Measurements from ENCODE around the gene TSHR. TPM values are rescaled to one million over a fixed set of nuclear protein-coding genes. Genes with fewer than 3 reads are reported as not detected.

TSHR gene
- total RNA-seq, 6 donors from 2014 or later, result 1.4 TPM; not detected in 5

DNA sequence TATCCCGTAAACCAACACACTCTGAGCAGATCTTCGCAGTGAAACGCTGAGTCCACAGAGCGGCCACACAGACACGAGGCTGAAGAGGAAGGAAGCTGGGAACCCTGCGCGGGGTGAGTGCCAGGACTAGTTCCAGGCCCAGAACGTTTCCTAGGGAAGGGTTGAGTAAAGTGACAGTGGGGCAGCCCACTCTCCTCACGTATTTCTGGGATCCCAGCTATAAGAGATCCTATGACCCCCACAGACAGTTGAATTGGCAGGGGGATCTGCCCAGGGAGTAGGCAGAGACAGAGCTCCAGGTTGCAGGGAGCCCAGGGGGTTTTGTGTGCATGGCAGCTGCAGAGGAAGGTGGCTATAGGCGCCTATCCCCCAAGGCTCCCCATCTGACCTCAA is 214.3 kb downstream of the TSHR start:
- ATAC-seq (ENCODE audit: low FRiP score in 2 of 2) (peak; percentile 80 to 81), DNase-seq (peak in 1 of 2 donors; percentile 80)
- WGBS, 2 donors, result 0% methylated on average over 7 to 10 of the region's 10 CpGs
- H3K9me3 ChIP-seq, result no peaks in the 10 kb centered on the region
- no peaks in the 10 kb centered on the region for H3K27me3 ChIP-seq
- TF ChIP-seq, protein P1, sequence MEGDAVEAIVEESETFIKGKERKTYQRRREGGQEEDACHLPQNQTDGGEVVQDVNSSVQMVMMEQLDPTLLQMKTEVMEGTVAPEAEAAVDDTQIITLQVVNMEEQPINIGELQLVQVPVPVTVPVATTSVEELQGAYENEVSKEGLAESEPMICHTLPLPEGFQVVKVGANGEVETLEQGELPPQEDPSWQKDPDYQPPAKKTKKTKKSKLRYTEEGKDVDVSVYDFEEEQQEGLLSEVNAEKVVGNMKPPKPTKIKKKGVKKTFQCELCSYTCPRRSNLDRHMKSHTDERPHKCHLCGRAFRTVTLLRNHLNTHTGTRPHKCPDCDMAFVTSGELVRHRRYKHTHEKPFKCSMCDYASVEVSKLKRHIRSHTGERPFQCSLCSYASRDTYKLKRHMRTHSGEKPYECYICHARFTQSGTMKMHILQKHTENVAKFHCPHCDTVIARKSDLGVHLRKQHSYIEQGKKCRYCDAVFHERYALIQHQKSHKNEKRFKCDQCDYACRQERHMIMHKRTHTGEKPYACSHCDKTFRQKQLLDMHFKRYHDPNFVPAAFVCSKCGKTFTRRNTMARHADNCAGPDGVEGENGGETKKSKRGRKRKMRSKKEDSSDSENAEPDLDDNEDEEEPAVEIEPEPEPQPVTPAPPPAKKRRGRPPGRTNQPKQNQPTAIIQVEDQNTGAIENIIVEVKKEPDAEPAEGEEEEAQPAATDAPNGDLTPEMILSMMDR (IDR thresholded peaks at IDR 0.05), result no peak
- TF ChIP-seq EP300 (IDR thresholded peaks at IDR 0.05) (no peak), POLR2AphosphoS5 (IDR thresholded peaks at IDR 0.05) (no peak), POLR2A (IDR thresholded peaks at IDR 0.05) (no peak)
- H3K27ac ChIP-seq, result peak overlapping the region; percentile 89 to 94 (median 90)
- H3K4me3 ChIP-seq, result peak overlapping the region; percentile 61 to 80 (median 72)
- peaks cover 10 to 24% (median 16%) of the 10 kb centered on the region in 4 donors for H3K4me1 ChIP-seq
- no peaks in the 10 kb centered on the region for H3K36me3 ChIP-seq

DNA sequence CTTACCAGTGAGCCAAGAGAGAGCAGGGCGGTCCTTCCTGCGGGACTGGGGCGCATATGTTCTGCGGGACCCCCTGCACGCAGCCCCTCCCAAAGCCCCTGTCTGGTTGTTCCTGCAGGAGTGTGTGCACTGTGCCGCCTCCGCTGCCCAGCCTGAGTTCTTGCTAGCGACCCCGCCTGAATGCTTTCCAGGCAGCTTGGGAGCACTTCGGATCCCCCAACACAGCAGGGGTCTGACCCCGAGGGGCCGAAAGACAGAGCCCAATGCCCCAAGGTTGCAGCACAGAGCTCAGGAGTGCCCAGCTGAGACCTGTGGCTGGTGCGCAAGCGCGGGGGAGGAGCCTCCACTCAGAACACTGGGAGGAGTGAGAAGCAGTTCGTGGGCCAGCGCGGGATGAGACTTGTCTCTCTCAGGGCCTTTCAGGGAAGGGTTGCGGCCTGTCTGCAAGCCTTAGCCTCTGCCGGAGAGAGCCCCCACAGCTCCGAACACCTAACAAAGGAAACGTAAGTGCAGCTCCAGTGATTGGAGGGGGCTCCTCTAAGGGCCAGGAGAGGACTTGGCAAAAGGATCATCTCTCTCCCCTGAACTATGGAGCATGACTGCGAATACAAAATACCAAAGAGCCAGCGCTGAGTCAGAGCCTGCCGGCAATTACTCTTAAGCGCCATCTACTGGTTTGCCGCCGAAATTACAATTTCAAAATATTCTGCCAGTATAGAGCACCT is 214.8 kb downstream of the TSHR start:
- peak; percentile 99 for ATAC-seq (ENCODE audit: low FRiP score in 2 of 2)
- no peaks in the 10 kb centered on the region for H3K9me3 ChIP-seq
- WGBS, 2 donors, result 0% methylated on average over 6 to 28 of the region's 28 CpGs
- TF ChIP-seq EP300 (IDR thresholded peaks at IDR 0.05) (no peak), POLR2AphosphoS5 (IDR thresholded peaks at IDR 0.05) (peak; percentile 60 to 83), POLR2A (IDR thresholded peaks at IDR 0.05) (peak in 3 of 4 donors; percentile 71 to 93 (median 81))
- TF ChIP-seq, protein P1 (IDR thresholded peaks at IDR 0.05), result peak; percentile 65 to 82 (median 80)
- no peaks in the 10 kb centered on the region for H3K36me3 ChIP-seq
- peak overlapping the region; percentile 89 to 94 (median 90) for H3K27ac ChIP-seq
- peak; percentile 92 to 96 for DNase-seq
- peaks cover 10 to 24% (median 16%) of the 10 kb centered on the region in 4 donors for H3K4me1 ChIP-seq
- no peaks in the 10 kb centered on the region for H3K27me3 ChIP-seq
- peak overlapping the region; percentile 61 to 80 (median 72) for H3K4me3 ChIP-seq

DNA sequence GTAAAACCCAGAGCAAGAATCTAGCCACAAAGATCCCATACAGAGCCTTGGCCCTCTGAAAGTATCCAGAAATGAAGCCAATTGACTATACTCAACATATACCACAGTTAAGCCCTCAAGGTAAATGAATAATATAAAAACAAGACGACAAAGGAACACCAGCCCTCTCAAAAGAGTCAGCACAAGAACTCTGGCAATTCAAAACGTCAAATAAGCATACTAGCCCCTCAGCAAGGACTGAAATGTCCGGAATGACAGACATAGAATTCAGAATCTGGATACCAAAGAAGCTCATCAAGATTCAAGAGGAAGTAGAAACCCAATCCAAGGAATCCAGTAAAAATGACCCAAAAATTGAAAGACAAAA is 215.4 kb downstream of the TSHR start:
- Histone ChIP-seq H3K4me1 (peaks cover 10 to 24% (median 16%) of the 10 kb centered on the region in 4 donors), H3K27me3 (no peaks in the 10 kb centered on the region), H3K36me3 (no peaks in the 10 kb centered on the region), H3K4me3 (peak overlapping the region in 3 of 4 donors; percentile 61 to 80 (median 74)), H3K9me3 (no peaks in the 10 kb centered on the region), H3K27ac (peak overlapping the region; percentile 89 to 94 (median 90))
- DNase-seq (no peak), ATAC-seq (ENCODE audit: low FRiP score in 2 of 2) (no peak)
- no peak for TF ChIP-seq POLR2AphosphoS5 (IDR thresholded peaks at IDR 0.05)
- WGBS, 2 donors, result 14 to 15% methylated on average over 3 of the region's 3 CpGs

DNA sequence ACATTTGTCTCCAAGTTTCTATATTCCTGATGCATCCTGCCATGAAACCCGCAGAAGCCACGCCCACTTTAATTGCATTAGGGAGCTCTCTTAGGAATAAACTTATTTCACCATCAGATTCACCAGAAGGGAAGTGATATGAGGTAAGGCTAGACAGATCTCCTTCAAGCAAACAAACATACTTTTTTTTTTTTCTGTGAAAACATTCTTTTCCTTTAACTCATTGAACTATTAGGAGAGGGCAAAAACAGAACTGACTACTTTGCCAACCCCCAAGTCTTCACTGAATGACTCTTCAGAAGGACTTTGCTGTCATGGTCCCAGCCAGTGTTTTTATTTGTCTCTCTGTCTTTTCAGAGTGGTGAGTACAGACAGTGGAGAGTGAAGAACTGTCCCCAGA is 216.9 kb downstream of the TSHR start:
- TF ChIP-seq EP300 (IDR thresholded peaks at IDR 0.05) (no peak), POLR2A (IDR thresholded peaks at IDR 0.05) (no peak), POLR2AphosphoS5 (IDR thresholded peaks at IDR 0.05) (no peak)
- TF ChIP-seq, protein P1 (IDR thresholded peaks at IDR 0.05), result no peak
- Histone ChIP-seq H3K27ac (no peak overlapping the region), H3K36me3 (no peaks in the 10 kb centered on the region), H3K4me1 (peaks cover 19 to 25% (median 23%) of the 10 kb centered on the region in 4 donors), H3K27me3 (no peaks in the 10 kb centered on the region), H3K9me3 (no peaks in the 10 kb centered on the region), H3K4me3 (no peak overlapping the region)
- DNase-seq (no peak), ATAC-seq (ENCODE audit: low FRiP score in 2 of 2) (no peak)
- 56 to 84% methylated on average over 2 of the region's 2 CpGs for WGBS, 2 donors

DNA sequence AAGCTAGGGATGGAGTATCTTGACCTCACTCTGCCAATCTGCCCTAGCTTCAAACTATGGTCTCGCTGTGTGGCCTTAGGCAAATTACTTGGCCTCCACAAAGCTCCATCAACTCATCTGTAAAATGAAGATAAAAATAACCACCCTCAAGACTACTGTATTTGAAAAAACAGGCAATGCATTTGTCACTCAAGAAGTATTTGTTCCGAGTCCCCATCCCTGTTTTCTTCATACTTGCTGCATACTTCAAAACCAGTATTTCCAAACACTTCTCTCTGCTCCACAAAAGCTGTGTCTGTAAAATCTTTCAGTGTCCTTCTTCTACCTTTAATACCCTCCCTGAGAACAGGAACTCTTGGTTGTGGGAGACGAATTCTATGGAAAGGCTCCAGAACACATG is 217.5 kb downstream of the TSHR start:
- DNase-seq (no peak), ATAC-seq (ENCODE audit: low FRiP score in 2 of 2) (no peak)
- Histone ChIP-seq H3K9me3 (no peaks in the 10 kb centered on the region), H3K4me1 (peaks cover 23 to 28% (median 27%) of the 10 kb centered on the region in 4 donors), H3K27ac (no peak overlapping the region), H3K36me3 (no peaks in the 10 kb centered on the region), H3K4me3 (no peak overlapping the region), H3K27me3 (no peaks in the 10 kb centered on the region)
- TF ChIP-seq POLR2AphosphoS5 (IDR thresholded peaks at IDR 0.05) (no peak), EP300 (IDR thresholded peaks at IDR 0.05) (no peak), POLR2A (IDR thresholded peaks at IDR 0.05) (no peak)
- TF ChIP-seq, protein P1 (IDR thresholded peaks at IDR 0.05), result no peak
- 74 to 80% methylated on average over 3 of the region's 3 CpGs for WGBS, 2 donors
